H1 (cell line): ENCODE results near the gene GOLGA1. TPM values are rescaled to one million over a fixed set of nuclear protein-coding genes. Genes with fewer than 3 reads are reported as not detected.

Experiments
- CTCF ChIA-PET: fragments of 300-600 bp; sonication (Branson Sonifier 250); formaldehyde crosslinking; loops from one replicate; lab custom pipeline; 2021; ENCODE audit not compliant: partially characterized antibody; lab: Charles Lee
- POLR2A ChIA-PET: fragments of 300-600 bp; sonication (Branson Sonifier 250); formaldehyde crosslinking; loops from one replicate; lab custom pipeline; 2021; ENCODE audit warnings: inconsistent platforms; ENCODE audit not compliant: partially characterized antibody; lab: Charles Lee
- DNase-seq, 2 experiments: peaks; one replicate each; pipeline versions ENCODE4 v3.0.0 to v3.0.0-alpha.2; 2010 to 2022; ENCODE audit warnings: low spot score in 2 of 2, low read depth in 1 of 2, mixed read lengths in 1 of 2
- FAIRE-seq: peaks from 2 replicates; lab custom pipeline; 2011; peaks lifted over from hg19 to GRCh38; lab: Jason Lieb, UNC
- H2AFZ ChIP-seq: 2 replicates; pipeline ENCODE4 v1.8.1; 2012; ENCODE audit warnings: low read length, inconsistent platforms
- H2AK5ac ChIP-seq: 2 replicates; pipeline ENCODE4 v1.6.1; 2013; ENCODE audit warnings: low read depth, low read length
- H2BK120ac ChIP-seq: replicated peaks from 2 replicates; pipeline ENCODE3; 2013; ENCODE audit warnings: low read depth, low read length, inconsistent platforms
- H2BK12ac ChIP-seq: 2 replicates; pipeline ENCODE4 v1.6.1; 2013; ENCODE audit warnings: low read depth, low read length
- H2BK15ac ChIP-seq: 2 replicates; pipeline ENCODE4 v1.6.1; 2013; ENCODE audit warnings: low read length
- H2BK20ac ChIP-seq: 2 replicates; pipeline ENCODE4 v1.6.1; 2013; ENCODE audit warnings: low read length
- H2BK5ac ChIP-seq: 2 replicates; pipeline ENCODE4 v1.6.1; 2013; ENCODE audit warnings: low read depth, low read length
- H3K14ac ChIP-seq: 2 replicates; pipeline ENCODE4 v1.6.1; 2013; ENCODE audit warnings: inconsistent platforms; ENCODE audit not compliant: insufficient read length
- H3K18ac ChIP-seq: 2 replicates; pipeline ENCODE4 v1.6.1; 2013; ENCODE audit warnings: low read length; ENCODE audit errors: extremely low read depth
- H3K23ac ChIP-seq: 2 replicates; pipeline ENCODE4 v1.6.1; 2013; ENCODE audit warnings: inconsistent platforms; ENCODE audit not compliant: insufficient read length
- H3K23me2 ChIP-seq: 2 replicates; pipeline ENCODE4 v1.6.1; 2013; ENCODE audit warnings: low read depth, low read length
- H3K27ac ChIP-seq: 2 replicates; pipeline ENCODE4 v1.6.1; 2011; ENCODE audit warnings: low read depth, low read length, inconsistent platforms
- H3K27me3 ChIP-seq, 4 experiments: replicated peaks in 1 of 4; 1 replicate in 1 of 4; 2 replicates in 3 of 4; pipeline versions ENCODE4 v1.6.1 to v1.8.1; 2011 to 2013; ENCODE audit warnings: low read length in 3 of 4, mild to moderate bottlenecking in 3 of 4, inconsistent platforms in 2 of 4, mixed read lengths in 2 of 4, moderate library complexity in 1 of 4; ENCODE audit not compliant: control insufficient read depth in 3 of 4, insufficient read depth in 3 of 4; ENCODE audit errors: extremely low read depth in 1 of 4
- H3K36me3 ChIP-seq, 4 experiments: 2 replicates each; pipeline versions ENCODE4 v1.6.1 to v1.8.1; 2011 to 2013; ENCODE audit warnings: mild to moderate bottlenecking in 4 of 4, low read length in 3 of 4, moderate library complexity in 2 of 4, control low read depth in 1 of 4, inconsistent platforms in 1 of 4; ENCODE audit not compliant: insufficient read depth in 4 of 4, control insufficient read depth in 2 of 4
- H3K4ac ChIP-seq: replicated peaks from 2 replicates; pipeline ENCODE3; 2013; ENCODE audit warnings: low read length, low read depth, mixed read lengths, inconsistent platforms; ENCODE audit not compliant: insufficient read length
- H3K4me1 ChIP-seq, 4 experiments: replicated peaks in 1 of 4; 1 replicate in 1 of 4; 2 replicates in 3 of 4; pipeline versions ENCODE4 v1.6.1 to v1.8.1; 2011 to 2013; ENCODE audit warnings: low read length in 3 of 4, inconsistent platforms in 2 of 4, mixed read lengths in 1 of 4; ENCODE audit not compliant: insufficient read depth in 4 of 4, control insufficient read depth in 3 of 4
- H3K4me2 ChIP-seq, 2 experiments: 2 replicates each; pipeline versions ENCODE4 v1.6.1 to v1.8.1; 2011 to 2013; ENCODE audit warnings: low read depth in 2 of 2, low read length in 2 of 2, control low read depth in 1 of 2, inconsistent platforms in 1 of 2, mild to moderate bottlenecking in 1 of 2; ENCODE audit not compliant: insufficient read depth in 1 of 2
- H3K4me3 ChIP-seq, 4 experiments: fragments of 200-600, 300-600 bp in 1 of 4; sonication (generic), shearing (Covaris generic), sonication (Bioruptor Twin) in 1 of 4; 2 replicates each; pipeline versions ENCODE4 v1.5.1 to v1.8.1; 2011 to 2016; ENCODE audit warnings: low read length in 4 of 4, low read depth in 3 of 4, control low read depth in 2 of 4, inconsistent platforms in 2 of 4, mild to moderate bottlenecking in 2 of 4, mixed read lengths in 1 of 4, moderate library complexity in 1 of 4; ENCODE audit not compliant: insufficient read depth in 2 of 4; ENCODE audit errors: extremely low read depth in 1 of 4
- H3K56ac ChIP-seq: replicated peaks from 2 replicates; pipeline ENCODE3; 2013; ENCODE audit warnings: low read depth, mild to moderate bottlenecking, mixed read lengths, low read length, inconsistent platforms; ENCODE audit not compliant: insufficient read length
- H3K79me1 ChIP-seq: 2 replicates; pipeline ENCODE4 v1.6.1; 2013; ENCODE audit warnings: low read depth, low read length, control low read depth
- H3K79me2 ChIP-seq, 2 experiments: 2 replicates each; pipeline versions ENCODE4 v1.6.1 to v1.8.1; 2012 to 2013; ENCODE audit warnings: low read length in 2 of 2, mild to moderate bottlenecking in 2 of 2, inconsistent platforms in 1 of 2; ENCODE audit not compliant: insufficient read depth in 2 of 2, control insufficient read depth in 1 of 2
- H3K9ac ChIP-seq, 4 experiments: replicated peaks in 1 of 4; 1 replicate in 1 of 4; 2 replicates in 3 of 4; pipeline versions ENCODE4 v1.6.1 to v1.8.1; 2011 to 2013; ENCODE audit warnings: low read depth in 3 of 4, low read length in 3 of 4, control low read depth in 2 of 4, mild to moderate bottlenecking in 2 of 4, moderate library complexity in 2 of 4, inconsistent platforms in 1 of 4; ENCODE audit errors: extremely low read depth in 1 of 4
- H3K9me3 ChIP-seq, 2 experiments: 2 replicates each; pipeline versions ENCODE4 v1.6.1 to v1.8.1; 2012 to 2013; ENCODE audit warnings: mild to moderate bottlenecking in 2 of 2, moderate library complexity in 2 of 2, control low read depth in 1 of 2, inconsistent platforms in 1 of 2, low read depth in 1 of 2, low read length in 1 of 2, mixed read lengths in 1 of 2; ENCODE audit not compliant: insufficient read depth in 2 of 2
- H4K20me1 ChIP-seq, 2 experiments: replicated peaks in 1 of 2; 2 replicates each; pipeline versions ENCODE3 to v1.8.1; 2011 to 2013; ENCODE audit warnings: inconsistent platforms in 2 of 2, low read length in 2 of 2, mild to moderate bottlenecking in 1 of 2; ENCODE audit not compliant: insufficient read depth in 2 of 2, control insufficient read depth in 1 of 2
- H4K5ac ChIP-seq: 2 replicates; pipeline ENCODE4 v1.6.1; 2013; ENCODE audit warnings: low read length, low read depth, mixed read lengths, inconsistent platforms; ENCODE audit not compliant: insufficient read length
- H4K8ac ChIP-seq: 2 replicates; pipeline ENCODE4 v1.8.0; 2013; ENCODE audit warnings: mild to moderate bottlenecking, moderate library complexity, low read length, inconsistent platforms; ENCODE audit not compliant: insufficient read depth; ENCODE audit errors: extremely low read depth
- H4K91ac ChIP-seq: replicated peaks from 2 replicates; pipeline ENCODE3; 2013; ENCODE audit warnings: low read length, mixed read lengths, inconsistent platforms; ENCODE audit not compliant: insufficient read length
- BRCA1 ChIP-seq: IDR thresholded peaks from 2 replicates; pipeline ENCODE4 v1.6.1; 2012; ENCODE audit warnings: low read depth, low read length, improper control_type of control experiment
- CHD1 ChIP-seq: IDR thresholded peaks from 2 replicates; pipeline ENCODE4 v1.6.1; 2012; ENCODE audit warnings: low read depth, low read length, improper control_type of control experiment
- GABPA ChIP-seq: IDR thresholded peaks from 2 replicates; pipeline ENCODE4 v1.6.1; 2011; ENCODE audit warnings: mild to moderate bottlenecking, low read length, moderate library complexity, borderline replicate concordance; ENCODE audit not compliant: insufficient read depth
- GTF2F1 ChIP-seq: IDR thresholded peaks from 2 replicates; pipeline ENCODE4 v1.6.1; 2012; ENCODE audit warnings: low read depth, low read length, improper control_type of control experiment, borderline replicate concordance
- JUN ChIP-seq: IDR thresholded peaks from 2 replicates; pipeline ENCODE4 v1.6.1; 2011; ENCODE audit warnings: low read depth, mild to moderate bottlenecking, improper control_type of control experiment, low read length
- JUND ChIP-seq: IDR thresholded peaks from 2 replicates; pipeline ENCODE4 v1.6.1; 2011; ENCODE audit warnings: mild to moderate bottlenecking, improper control_type of control experiment, low read length
- POU5F1 ChIP-seq: IDR thresholded peaks from 2 replicates; pipeline ENCODE4 v1.6.1; 2011; ENCODE audit warnings: low read depth, mild to moderate bottlenecking, low read length, moderate library complexity
- RBBP5 ChIP-seq: IDR thresholded peaks from 2 replicates; pipeline ENCODE4 v1.7.1; 2012; ENCODE audit warnings: low read depth, mild to moderate bottlenecking, inconsistent platforms, low read length, moderate library complexity, borderline replicate concordance
- TCF12 ChIP-seq: IDR thresholded peaks from 2 replicates; pipeline ENCODE4 v1.6.1; 2011; ENCODE audit warnings: low read depth, mild to moderate bottlenecking, low read length
- WGBS, 2 experiments: shearing (Covaris generic) in 1 of 2; methylation state at CpG; one replicate each; pipeline versions ENCODE4 v1.1.6 to v1.1.7; 2013 to 2015; ENCODE audit warnings: low lambda C conversion rate in 2 of 2, mixed read lengths in 2 of 2, inconsistent platforms in 1 of 2, low coverage in 1 of 2, missing lambda C conversion rate in 1 of 2; ENCODE audit not compliant: insufficient replicate concordance in 2 of 2, insufficient coverage in 1 of 2, insufficient read length in 1 of 2; ENCODE audit errors: extremely low coverage in 1 of 2, missing lambda C conversion rate in 1 of 2; 5-methylcytosine and 5-hydroxymethylcytosine counted together
- polyA plus RNA-seq, 7 experiments: library from polyadenylated mRNA; depleted of rRNA in 3 of 7; stranded (reverse) in 5 of 7; unstranded in 2 of 7; fragments of >200 nt in 5 of 7; fragments of 200-250 nt in 2 of 7; gene quantifications; 1 replicate in 5 of 7; 2 replicates in 1 of 7; 4 replicates in 1 of 7; pipeline versions ENCODE4 v1.2.1 to v1.2.3, GENCODE V29; 2011 to 2013; ENCODE audit warnings: missing spikeins in 2 of 7, mixed read lengths in 2 of 7
- total RNA-seq: library from RNA; stranded (reverse); fragmentation: NEBNext Ultra II Directional; extraction: Animal tissue kit (Norgen Biotek cat#: 25700); gene quantifications from 2 replicates; pipeline ENCODE4 v1.2.1, GENCODE V29; 2021
- TF ChIP-seq, protein P1 (sequence below), 3 experiments: IDR thresholded peaks; 1 replicate in 2 of 3; 2 replicates in 1 of 3; pipeline versions ENCODE4 v1.5.1 to v1.6.1; 2011; ENCODE audit warnings: low read length in 3 of 3, mild to moderate bottlenecking in 3 of 3, inconsistent platforms in 2 of 3, low read depth in 1 of 3, moderate library complexity in 1 of 3; ENCODE audit not compliant: insufficient read depth in 1 of 3; ENCODE audit errors: control extremely low read depth in 1 of 3

GOLGA1 gene
- total and polyA plus RNA-seq, 2 of the 8 experiments (the other 6 are each of a cell fraction or from before 2014, with no cell fraction given), result 4.8 to 6.5 TPM

DNA sequence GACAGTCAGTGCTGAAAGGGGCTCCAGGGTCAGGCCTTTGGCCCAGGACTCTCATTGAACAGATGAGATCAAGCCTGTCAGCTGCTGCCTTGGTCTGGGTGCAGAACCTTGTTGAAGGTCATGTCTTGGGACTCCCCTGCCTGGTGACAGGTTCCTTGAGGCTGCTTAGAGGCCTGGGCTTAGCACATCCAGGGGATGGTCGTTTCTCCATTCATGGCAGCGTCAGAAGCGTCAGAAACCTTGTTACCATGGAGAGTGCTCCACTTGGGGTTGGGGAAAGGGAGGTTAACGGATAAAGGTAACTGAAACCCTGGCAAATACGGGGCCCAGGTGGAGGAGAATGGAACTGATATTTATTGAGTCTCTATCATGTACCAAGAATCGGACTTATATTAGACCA is 70.2 kb downstream of the GOLGA1 start:
- Histone ChIP-seq H2BK20ac (no peak overlapping the region), H2BK5ac (0 out of 2 replicates have a peak overlapping the region, but pooled peaks have one; percentile 60), H3K79me1 (peaks cover 11% of the 10 kb centered on the region), H2BK12ac (0 out of 2 replicates have a peak overlapping the region, but pooled peaks have one; percentile 1), H3K18ac (no peak overlapping the region), H2BK15ac (no peak overlapping the region), H3K9ac (peak overlapping the region; percentile 5 to 87 (median 48); a peak in 6 of 7 replicates), H3K56ac (no peak overlapping the region), H3K23me2 (peaks cover 8% of the 10 kb centered on the region), H4K20me1 (peaks cover 23 to 31% of the 10 kb centered on the region in 2 experiments), H3K4me3 (peak overlapping the region; percentile 86 to 95 (median 95); a peak in 5 of 8 replicates), H3K36me3 (peaks cover 10 to 30% (median 19%) of the 10 kb centered on the region in 4 experiments), H3K23ac (no peak overlapping the region), H3K27me3 (no peaks in the 10 kb centered on the region), H3K79me2 (peaks cover 20 to 62% of the 10 kb centered on the region in 2 experiments), H3K4me2 (peak overlapping the region; percentile 91 to 92), H2BK120ac (no peak overlapping the region), H4K8ac (no peak overlapping the region), H4K91ac (no peak overlapping the region), H3K27ac (no peak overlapping the region), H3K9me3 (peaks cover 0 to 3% of the 10 kb centered on the region in 2 experiments; a peak in 1 of 4 replicates), H2AFZ (no peak overlapping the region), H3K4me1 (peaks cover 4 to 20% (median 13%) of the 10 kb centered on the region in 4 experiments), H3K14ac (no peak overlapping the region), H3K4ac (no peak overlapping the region), H2AK5ac (0 out of 2 replicates have a peak overlapping the region, but pooled peaks have one; percentile 55), H4K5ac (no peak overlapping the region)
- DNase-seq (no peak), FAIRE-seq (no peak)
- CTCF ChIA-PET, result interaction anchor here (0.7 to 5.1 kb wide), 7 partner anchors 10 to 274 kb away, joined by 3 to 18 read pairs (median 4); partner anchors contain the start of genes RPL35 and WDR38
- WGBS, 2 experiments, result 83% methylated on average over 6 of the region's 6 CpGs; no CpG with 5 or more reads in 1 of the 2 experiments
- POLR2A ChIA-PET, result interaction anchor here (1.3 to 31.1 kb wide), 4 partner anchors 8 to 304 kb away, joined by 3 to 573 read pairs (median 288); partner anchors contain the start of genes ARPC5L, RPL35 and WDR38
- TF ChIP-seq JUND (no peak), RBBP5 (no peak), CHD1 (no peak), GABPA (no peak), POU5F1 (no peak), JUN (no peak), BRCA1 (no peak), TCF12 (no peak), GTF2F1 (no peak)
- TF ChIP-seq, protein P1, sequence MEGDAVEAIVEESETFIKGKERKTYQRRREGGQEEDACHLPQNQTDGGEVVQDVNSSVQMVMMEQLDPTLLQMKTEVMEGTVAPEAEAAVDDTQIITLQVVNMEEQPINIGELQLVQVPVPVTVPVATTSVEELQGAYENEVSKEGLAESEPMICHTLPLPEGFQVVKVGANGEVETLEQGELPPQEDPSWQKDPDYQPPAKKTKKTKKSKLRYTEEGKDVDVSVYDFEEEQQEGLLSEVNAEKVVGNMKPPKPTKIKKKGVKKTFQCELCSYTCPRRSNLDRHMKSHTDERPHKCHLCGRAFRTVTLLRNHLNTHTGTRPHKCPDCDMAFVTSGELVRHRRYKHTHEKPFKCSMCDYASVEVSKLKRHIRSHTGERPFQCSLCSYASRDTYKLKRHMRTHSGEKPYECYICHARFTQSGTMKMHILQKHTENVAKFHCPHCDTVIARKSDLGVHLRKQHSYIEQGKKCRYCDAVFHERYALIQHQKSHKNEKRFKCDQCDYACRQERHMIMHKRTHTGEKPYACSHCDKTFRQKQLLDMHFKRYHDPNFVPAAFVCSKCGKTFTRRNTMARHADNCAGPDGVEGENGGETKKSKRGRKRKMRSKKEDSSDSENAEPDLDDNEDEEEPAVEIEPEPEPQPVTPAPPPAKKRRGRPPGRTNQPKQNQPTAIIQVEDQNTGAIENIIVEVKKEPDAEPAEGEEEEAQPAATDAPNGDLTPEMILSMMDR (IDR thresholded peaks at IDR 0.05; ENCODE audit: control extremely low read depth in 1 of 3, insufficient read depth in 1 of 3, low read depth in 1 of 3, low read length in 3 of 3), result no peak
